IPS-NIHi11 (cell line): Measurements from ENCODE around the gene FLNB.

Source experiments
- DNase-seq: peaks from one replicate; pipeline ENCODE4 v3.0.0; 2012; ENCODE audit warnings: mixed read lengths, low spot score

The FLNB gene

GRCh38 chr3:58206406-58207011 lies 198.3 kb downstream of the FLNB start:
- DNase-seq = no peak

GRCh38 chr3:58207954-58208353 lies 199.7 kb downstream of the FLNB start:
- DNase-seq = no peak

GRCh38 chr3:58209933-58210332 lies 201.7 kb downstream of the FLNB start:
- no peak for DNase-seq

- no peak for DNase-seq
Observed at GRCh38 chr3:58210761-58211460, 202.7 kb downstream of the FLNB start, which contains the start of gene DNASE1L3. Gene DNASE1L3, minus strand, starts transcription at chr3:58210972. Its CDS starts 66 bp downstream, at chr3:58210906.

DNA sequence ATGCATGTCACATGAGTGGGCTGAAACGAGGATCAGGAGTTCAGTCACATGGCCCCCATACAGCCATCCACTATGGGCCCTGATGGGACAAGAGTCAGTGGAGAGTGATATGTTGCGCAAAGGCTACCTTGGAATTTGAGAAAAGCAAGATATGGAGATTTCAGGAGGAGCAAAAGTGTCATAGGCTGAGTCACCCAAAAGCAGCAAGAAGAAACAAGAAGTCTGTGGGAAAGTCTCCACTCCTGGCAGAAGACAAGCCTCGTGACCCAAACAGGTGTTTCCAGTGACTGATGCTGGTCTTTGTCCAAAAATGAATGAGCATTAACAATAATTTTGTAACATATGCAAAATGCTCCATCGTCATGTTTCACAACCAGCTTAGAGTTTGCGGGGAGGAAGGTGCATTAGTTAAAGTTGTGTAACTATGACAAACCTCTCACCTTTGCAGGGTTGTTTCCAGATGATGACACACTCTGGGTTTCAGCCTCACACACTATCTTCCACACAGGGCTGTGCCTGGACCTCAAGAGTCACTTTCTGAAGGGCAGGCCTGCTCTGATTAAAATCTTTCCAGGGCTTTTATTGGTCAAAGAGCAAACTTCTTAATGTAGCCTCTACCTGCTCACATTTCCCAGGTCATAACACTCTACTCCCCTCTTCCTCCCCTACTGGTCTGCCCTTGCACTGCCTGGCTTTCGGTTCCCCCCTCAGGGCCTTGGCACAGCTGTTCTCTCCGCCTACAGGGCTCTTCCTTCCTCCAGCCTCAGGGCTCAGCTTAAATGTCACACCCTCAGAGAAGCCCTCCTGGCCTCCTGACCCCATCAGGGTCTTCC lies 206.5 kb downstream of the FLNB start:
- no peak for DNase-seq

- DNase-seq = no peak
Observed at GRCh38 chr3:58215317-58216025, 207.2 kb downstream of the FLNB start.

- no peak for DNase-seq
Observed at GRCh38 chr3:58216496-58217195, 208.4 kb downstream of the FLNB start.

DNA sequence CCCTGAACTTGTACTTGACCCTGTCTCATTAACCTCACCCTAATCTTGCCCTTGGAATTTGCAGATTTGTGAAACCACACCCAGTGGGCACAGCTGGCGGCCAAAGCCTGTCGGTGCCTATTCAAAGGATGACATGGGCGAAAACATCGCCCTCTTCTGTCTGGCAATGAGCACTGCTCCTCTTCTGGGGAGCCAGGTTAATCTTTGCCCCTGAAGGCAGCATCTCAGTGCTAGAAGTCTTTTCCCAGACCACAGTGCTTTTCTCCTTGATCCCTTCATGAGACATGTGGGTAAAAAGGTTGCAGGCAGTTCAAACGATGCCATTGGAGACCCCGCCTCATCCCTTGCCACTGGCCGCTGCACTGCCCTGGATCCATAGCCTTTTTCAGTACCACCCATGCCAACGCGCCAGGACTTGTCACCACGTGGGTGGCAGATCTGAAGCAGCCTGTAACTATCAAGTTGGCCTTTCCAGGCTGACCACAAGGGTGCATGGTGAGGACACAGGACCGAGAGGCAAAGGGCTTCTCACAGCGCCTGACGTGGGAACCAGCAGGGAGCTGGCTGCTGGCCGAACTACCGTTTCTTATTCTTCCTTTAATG lies 209.1 kb downstream of the FLNB start:
- DNase-seq = peak; percentile 85

DNA sequence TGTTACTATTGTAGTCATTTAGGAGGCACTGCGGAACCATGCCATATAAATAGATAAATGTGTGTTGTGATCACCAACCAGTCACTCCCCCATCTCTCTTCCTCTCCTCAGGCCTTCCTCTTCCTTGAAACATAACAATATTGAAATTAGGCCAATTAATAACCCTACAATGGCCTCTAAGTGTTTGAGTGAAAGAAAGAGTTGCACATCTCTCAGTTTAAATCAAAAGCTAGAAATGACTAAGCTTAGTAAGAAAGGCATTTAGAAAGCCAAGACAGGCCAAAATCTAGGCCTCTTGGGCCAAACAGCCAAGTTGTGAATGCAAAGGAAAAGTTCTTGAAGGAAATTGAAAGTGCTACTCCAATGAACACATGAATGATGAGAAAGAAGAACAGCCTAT lies 210.7 kb downstream of the FLNB start:
- DNase-seq = no peak
